ENCODE data around the gene CCL4L2.
A peak's percentile ranks its signal among the peaks of the same experiment; 100 is the strongest.
"Not testable (repeated sequence)": the region's sequence is repeated elsewhere in the genome, so short reads cannot be mapped to it uniquely, and the experiment has no call there.

Gene CCL4L2

GRCh38 chr17:36210439-36211211, at the start of gene CCL4L2:
CCL4L2 (plus strand) TSS chr17:36211063.
- not testable (repeated sequence) for DNase-seq

DNA sequence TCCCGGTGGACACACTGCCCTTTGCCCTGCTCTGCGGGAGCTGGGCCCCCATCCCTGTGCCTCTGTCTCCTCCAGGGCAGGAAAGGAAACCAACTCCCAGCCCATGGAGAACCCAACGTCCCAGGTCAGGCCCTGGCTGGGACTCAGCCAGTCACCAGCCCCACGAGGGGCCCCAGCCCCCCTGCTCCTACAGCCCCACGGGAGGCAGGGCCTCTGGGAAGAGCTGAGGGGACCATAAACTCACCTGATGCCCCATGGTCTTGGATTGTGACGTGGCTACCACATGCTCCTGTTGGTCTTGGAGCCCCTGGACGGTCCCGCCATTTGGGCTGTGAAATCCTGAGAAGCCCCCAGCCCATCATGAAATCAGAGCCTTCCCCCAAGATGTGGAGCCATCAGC, 42.0 kb upstream of the CCL4L2 start:
- not testable (repeated sequence) for DNase-seq

DNA sequence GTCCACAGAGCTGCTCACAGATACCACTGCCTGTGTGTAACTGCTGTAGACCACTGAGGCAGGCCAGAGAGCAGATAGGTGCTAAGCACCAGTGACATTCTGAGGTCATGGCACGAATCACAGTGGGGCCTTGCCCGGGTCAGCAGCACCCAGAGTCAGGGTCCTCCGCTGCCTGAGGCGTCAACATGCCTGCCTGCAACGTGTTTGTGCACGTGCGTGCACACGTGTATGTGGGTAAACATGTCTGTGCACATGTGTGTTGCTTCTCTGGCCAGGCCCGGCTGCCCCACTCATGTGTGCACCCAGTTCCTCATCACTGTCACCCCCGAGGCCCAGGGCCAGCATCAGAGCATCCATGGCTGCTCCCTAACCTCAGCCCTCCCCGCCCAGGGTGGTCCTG, 34.3 kb upstream of the CCL4L2 start, which contains the start of gene TBC1D3B:
TSS of gene TBC1D3B (minus strand) at position 101 of the 400 bp plus-strand sequence. CDS start 1,586 bp downstream, outside the sequence.
- not testable (repeated sequence) for DNase-seq

GRCh38 chr17:36181446-36182175, 29.3 kb upstream of the CCL4L2 start:
- DNase-seq, result not testable (repeated sequence)

DNA sequence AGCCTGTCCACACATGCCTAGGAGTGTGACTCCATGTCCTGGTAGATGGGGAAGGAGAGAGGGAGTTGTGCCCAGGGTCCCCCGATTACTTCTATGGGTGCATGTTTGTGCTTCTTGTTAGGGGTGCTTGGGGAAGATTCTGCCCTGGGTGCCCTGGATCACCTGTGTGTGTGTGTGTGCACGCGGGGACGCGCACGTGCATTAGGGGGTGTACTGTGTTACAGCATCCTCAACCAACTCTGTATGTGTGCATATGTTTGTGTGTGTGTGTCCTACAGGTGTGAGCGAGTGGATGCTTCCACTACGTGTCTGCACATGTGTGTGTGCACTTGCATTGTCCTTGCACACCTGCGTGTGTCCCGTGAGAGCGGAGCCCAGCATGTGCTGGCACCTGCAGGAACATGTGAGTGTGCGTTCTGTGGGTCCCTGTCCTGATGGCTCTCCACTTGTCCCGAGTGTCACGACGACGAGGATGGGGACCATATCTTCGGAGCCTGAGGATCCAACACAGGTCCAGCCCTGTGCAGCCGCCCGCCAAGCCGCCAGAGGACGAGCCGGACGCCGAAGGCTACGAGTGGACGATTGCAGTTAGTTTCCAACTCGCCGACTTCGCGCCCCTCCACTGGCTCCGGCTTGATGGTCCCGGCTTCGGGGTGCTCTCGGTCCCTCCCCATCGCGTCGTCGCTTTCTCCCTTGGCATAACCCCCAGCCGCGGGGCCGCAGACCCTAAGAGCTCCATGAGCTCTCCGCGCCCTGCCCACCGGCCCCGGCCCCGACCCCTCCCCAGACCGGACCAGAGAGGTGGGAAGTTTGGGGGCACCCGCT, 28.5 kb upstream of the CCL4L2 start:
- no peak for DNase-seq

- DNase-seq, result peak; percentile 62
These were observed 27.6 kb upstream of the CCL4L2 start for GRCh38 chr17:36183001-36183971.

- no peak for DNase-seq
These were observed 26.7 kb upstream of the CCL4L2 start for GRCh38 chr17:36184023-36184765.

- no peak for DNase-seq
These were observed 25.4 kb upstream of the CCL4L2 start for GRCh38 chr17:36185416-36185815.

GRCh38 chr17:36186810-36187763, 23.8 kb upstream of the CCL4L2 start:
- not testable (repeated sequence) for DNase-seq

GRCh38 chr17:36187943-36188665, 22.8 kb upstream of the CCL4L2 start:
- DNase-seq, result not testable (repeated sequence)

- no peak for DNase-seq
These were observed 22.0 kb upstream of the CCL4L2 start for GRCh38 chr17:36188891-36189306.

- DNase-seq, result not testable (repeated sequence)
These were observed 20.9 kb upstream of the CCL4L2 start for GRCh38 chr17:36189993-36190392.

DNA sequence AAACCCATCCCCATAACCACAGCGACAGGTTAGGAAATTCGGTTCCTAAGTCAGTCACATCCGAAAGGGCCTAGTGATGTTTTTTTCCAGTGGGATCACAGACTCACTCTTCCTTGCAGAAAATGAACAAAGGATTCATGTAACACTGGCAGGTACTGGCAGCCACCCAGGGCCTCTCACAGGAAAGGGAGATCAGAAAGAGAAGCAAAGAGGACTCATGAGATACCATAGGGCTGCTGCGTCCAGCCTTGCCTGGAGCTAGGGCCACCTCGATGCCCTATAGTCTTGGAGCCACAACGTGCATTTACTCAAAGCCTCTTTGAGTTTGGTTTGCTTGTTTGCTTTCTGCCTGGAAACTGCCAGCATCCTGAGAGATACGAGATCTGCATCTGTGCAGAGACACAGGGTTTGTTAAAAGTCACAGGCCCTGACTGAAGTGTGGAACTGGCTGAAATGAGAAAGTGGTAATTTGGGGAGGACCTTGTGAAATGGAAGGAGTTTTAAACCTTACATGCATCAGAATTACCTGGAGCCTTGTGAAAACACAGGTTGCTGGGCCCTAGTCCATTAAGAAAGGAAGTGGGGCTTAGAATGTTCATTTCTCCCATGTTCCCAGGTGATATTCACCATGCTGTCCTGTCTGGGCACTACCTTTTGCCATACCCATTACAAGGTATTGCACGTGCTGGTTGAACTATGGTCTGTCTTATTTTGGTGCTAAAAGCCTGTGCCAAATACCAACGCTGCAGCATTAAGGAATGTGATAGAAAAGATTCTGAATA, 20.1 kb upstream of the CCL4L2 start:
- DNase-seq, result not testable (repeated sequence)

DNA sequence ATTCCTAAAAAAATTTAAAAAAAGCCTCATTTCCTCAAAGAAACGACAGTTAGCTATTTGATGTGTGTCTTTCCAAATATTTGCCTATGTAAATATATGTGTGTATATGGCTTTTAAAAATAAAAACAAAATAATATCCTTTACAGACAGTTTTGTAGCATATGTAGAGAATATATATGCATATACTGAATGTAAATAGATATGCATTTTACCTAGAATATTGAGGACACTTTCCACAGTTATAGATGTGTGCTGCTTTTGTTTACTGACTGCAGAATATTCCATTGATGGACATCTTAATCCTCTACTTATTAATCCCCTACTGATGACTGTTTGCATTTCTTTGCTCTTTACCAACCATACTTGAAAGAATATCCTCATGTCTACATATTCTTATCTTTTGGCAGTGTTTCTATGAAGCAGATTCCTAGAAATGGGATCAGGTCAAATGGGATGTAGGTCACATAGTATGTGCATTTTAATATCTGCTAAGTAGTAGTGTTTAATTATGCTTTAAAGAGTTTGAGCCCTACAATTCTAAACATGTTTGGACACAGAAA, 17.6 kb upstream of the CCL4L2 start:
- no peak for DNase-seq

DNA sequence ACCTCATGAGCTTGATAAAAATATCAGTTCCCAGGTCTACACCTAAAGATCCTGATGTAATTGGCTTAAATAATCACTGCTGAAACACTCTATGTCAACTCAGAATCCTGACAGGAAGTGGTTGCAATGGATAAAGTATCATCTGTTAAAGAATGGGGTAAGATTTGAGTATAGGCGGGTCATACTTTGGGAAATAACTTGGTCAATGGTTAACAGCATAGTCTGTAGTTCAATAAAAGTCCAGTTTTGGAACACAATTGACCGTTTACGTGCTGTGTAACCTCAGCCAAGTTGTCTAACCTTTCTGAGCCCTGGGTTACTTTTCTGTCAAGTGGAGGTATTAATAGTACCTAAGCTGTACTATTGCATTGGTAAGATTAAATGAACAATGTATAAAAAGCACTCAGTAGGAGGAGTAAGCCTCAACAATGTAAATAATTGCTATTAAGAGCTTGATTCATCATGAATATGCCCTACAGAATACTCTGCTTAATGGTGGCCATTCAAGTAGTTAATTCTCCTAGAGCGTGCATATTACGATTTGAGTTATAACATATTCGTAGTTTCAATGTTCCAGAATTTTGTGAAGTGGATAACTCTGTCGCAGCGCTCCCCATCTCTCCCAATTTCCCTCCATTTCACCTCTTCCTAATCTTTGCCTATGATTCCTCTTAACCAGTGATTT, 16.6 kb upstream of the CCL4L2 start:
- DNase-seq, result not testable (repeated sequence)

GRCh38 chr17:36194832-36195433, 15.9 kb upstream of the CCL4L2 start:
- DNase-seq, result not testable (repeated sequence)

All from NCI-H2171 (cell line).